Endothelial cell of umbilical vein (primary cell): ENCODE data around the gene FAM3B. TPM values are rescaled to one million over a fixed set of nuclear protein-coding genes. Genes with fewer than 3 reads are reported as not detected.

Experiments used
- BruUV-seq: library from RNA; stranded (reverse); fragments of 400-500 nt; replicated peaks from 2 replicates; lab custom pipeline; 2021; lab: Mats Ljungman, UMichigan
- CTCF ChIA-PET: fragments of 300-600, 350-600 bp; sonication (Branson Sonifier 250); formaldehyde crosslinking; loops from one replicate; lab custom pipeline; 2021; ENCODE audit warnings: antibody characterized with exemption, inconsistent platforms; lab: Charles Lee
- POLR2A ChIA-PET: fragments of 300-600, 350-600 bp; sonication (Branson Sonifier 250); formaldehyde crosslinking; loops from one replicate; lab custom pipeline; 2021; ENCODE audit warnings: antibody characterized with exemption, inconsistent platforms; lab: Charles Lee
- DNase-seq: peaks from one replicate; pipeline ENCODE4 v3.0.0-alpha.2; 2011; ENCODE audit warnings: low read depth, low spot score
- FAIRE-seq: peaks from 2 replicates; lab custom pipeline; 2011; peaks lifted over from hg19 to GRCh38; lab: Jason Lieb, UNC
- H2AFZ ChIP-seq: 2 replicates; pipeline ENCODE4 v1.6.0; 2012; ENCODE audit warnings: low read depth, low read length, control low read depth, inconsistent platforms
- H3K27ac ChIP-seq: 2 replicates; pipeline ENCODE4 v1.5.1; 2011; ENCODE audit warnings: low read depth, mild to moderate bottlenecking, control low read depth, low read length, moderate library complexity; ENCODE audit not compliant: insufficient read depth
- H3K27me3 ChIP-seq, 2 experiments: 2 replicates each; pipeline versions ENCODE4 v1.6.0 to v1.6.1; 2011; ENCODE audit warnings: low read length in 2 of 2, mixed read lengths in 1 of 2; ENCODE audit not compliant: control insufficient read depth in 2 of 2, insufficient read depth in 2 of 2
- H3K36me3 ChIP-seq, 2 experiments: 2 replicates in 1 of 2; 3 replicates in 1 of 2; pipeline ENCODE4 v1.5.1; 2011; ENCODE audit warnings: low read length in 2 of 2, mild to moderate bottlenecking in 1 of 2, moderate library complexity in 1 of 2; ENCODE audit not compliant: control insufficient read depth in 2 of 2, insufficient read depth in 2 of 2; ENCODE audit errors: extremely low read depth in 1 of 2
- H3K4me1 ChIP-seq: 3 replicates; pipeline ENCODE4 v1.5.1; 2011; ENCODE audit warnings: mild to moderate bottlenecking, low read length; ENCODE audit not compliant: control insufficient read depth, insufficient read depth; ENCODE audit errors: extremely low read depth
- H3K4me2 ChIP-seq: 2 replicates; pipeline ENCODE4 v1.6.1; 2011; ENCODE audit warnings: low read length, control low read depth, mixed read lengths; ENCODE audit not compliant: insufficient read depth
- H3K4me3 ChIP-seq, 3 experiments: fragments of 200-600 bp in 1 of 3; sonication (generic), shearing (Covaris generic) in 1 of 3; replicated peaks in 1 of 3; 2 replicates each; pipeline ENCODE4 v1.5.1; 2011 to 2016; ENCODE audit warnings: control low read depth in 3 of 3, low read length in 3 of 3, mild to moderate bottlenecking in 2 of 3, inconsistent platforms in 1 of 3, low read depth in 1 of 3, moderate library complexity in 1 of 3; ENCODE audit not compliant: insufficient read depth in 1 of 3
- H3K79me2 ChIP-seq: 2 replicates; pipeline ENCODE4 v1.6.0; 2012; ENCODE audit warnings: low read length, inconsistent platforms; ENCODE audit not compliant: control insufficient read depth, insufficient read depth
- H3K9ac ChIP-seq: replicated peaks from 2 replicates; pipeline ENCODE3; 2011; ENCODE audit warnings: low read length, control low read depth; ENCODE audit not compliant: insufficient read depth; ENCODE audit errors: extremely low read depth
- H3K9me1 ChIP-seq: replicated peaks from 3 replicates; pipeline ENCODE4 v1.6.0; 2011; ENCODE audit warnings: mild to moderate bottlenecking, low read length; ENCODE audit not compliant: control insufficient read depth, insufficient read depth; ENCODE audit errors: extremely low read depth
- H3K9me3 ChIP-seq: replicated peaks from 2 replicates; pipeline ENCODE4 v1.5.1; 2012; ENCODE audit warnings: low read length, inconsistent platforms; ENCODE audit not compliant: control insufficient read depth, insufficient read depth
- H4K20me1 ChIP-seq: replicated peaks from 2 replicates; pipeline ENCODE3; 2011; ENCODE audit warnings: mild to moderate bottlenecking, low read length; ENCODE audit not compliant: control insufficient read depth, insufficient read depth; ENCODE audit errors: extremely low read depth
- CTCF ChIP-seq, 2 donors: IDR thresholded peaks; 1 replicate in 1 of 2; 2 replicates in 1 of 2; pipeline ENCODE4 v1.5.1; 2011; ENCODE audit warnings: low read length in 2 of 2, mild to moderate bottlenecking in 2 of 2, moderate library complexity in 2 of 2, control low read depth in 1 of 2, inconsistent platforms in 1 of 2, low read depth in 1 of 2; ENCODE audit not compliant: insufficient read depth in 1 of 2; ENCODE audit errors: extremely low read depth in 1 of 2
- EZH2 ChIP-seq: IDR thresholded peaks from 2 replicates; pipeline ENCODE4 v1.6.1; 2012; ENCODE audit warnings: borderline replicate concordance, low read depth, mild to moderate bottlenecking, moderate library complexity, low read length, inconsistent platforms; ENCODE audit not compliant: severe bottlenecking
- FOS ChIP-seq: IDR thresholded peaks from 2 replicates; pipeline ENCODE4 v1.6.1; 2011; ENCODE audit warnings: mild to moderate bottlenecking, low read length, moderate library complexity, borderline replicate concordance; ENCODE audit not compliant: insufficient read depth
- GATA2 ChIP-seq: IDR thresholded peaks from 2 replicates; pipeline ENCODE4 v1.7.0; 2011; ENCODE audit warnings: low read depth, mild to moderate bottlenecking, moderate library complexity, mixed read lengths, low read length; ENCODE audit not compliant: insufficient read length, insufficient read depth
- JUN ChIP-seq: IDR thresholded peaks from 2 replicates; pipeline ENCODE4 v1.6.1; 2011; ENCODE audit warnings: borderline replicate concordance, low read depth; ENCODE audit not compliant: insufficient read length, insufficient read depth
- MYC ChIP-seq: IDR thresholded peaks from one replicate; pipeline ENCODE4 v1.6.1; 2011; ENCODE audit warnings: mild to moderate bottlenecking, low read depth, low read length
- POLR2A ChIP-seq: IDR thresholded peaks from 2 replicates; pipeline ENCODE4 v1.6.1; 2012; ENCODE audit warnings: low read depth, mild to moderate bottlenecking, control low read depth, low read length
- POLR2AphosphoS5 ChIP-seq: IDR thresholded peaks from 2 replicates; pipeline ENCODE4 v1.6.1; 2012; ENCODE audit warnings: low read depth, mild to moderate bottlenecking, control low read depth, low read length, moderate library complexity; ENCODE audit not compliant: insufficient read depth
- dilution Hi-C: fragments of 300-500 bp; cut with MboI; formaldehyde crosslinking; loops from one replicate; pipeline ENCODE4 v1.15.0; 2019; ENCODE audit warnings: low sequenced_read_pairs; ENCODE audit not compliant: extremely low pct_ligation_motif_present
- intact Hi-C: fragments of 100-400 bp; cut with micrococcal nuclease; formaldehyde crosslinking; loops from one replicate; pipeline ENCODE4 v1.10.0; 2022
- polyA plus RNA-seq, 4 experiments: library from polyadenylated mRNA; depleted of rRNA in 3 of 4; stranded (reverse) in 3 of 4; unstranded in 1 of 4; fragments of >200 nt; gene quantifications; 2 replicates each; pipeline versions ENCODE4 v1.2.1 to v1.2.3, GENCODE V29; 2011 to 2012; ENCODE audit warnings: missing spikeins in 1 of 4
- total RNA-seq: library from RNA; stranded (reverse); gene quantifications from 2 replicates; pipeline ENCODE4 v1.2.3, GENCODE V29; 2021
- TF ChIP-seq, protein P1 (sequence below): IDR thresholded peaks from 2 replicates; pipeline ENCODE4 v1.6.1; 2011; ENCODE audit not compliant: insufficient read depth, insufficient read length

FAM3B gene
- total and polyA plus RNA-seq, 2 donors (not counting 3 experiments of a cell fraction or from before 2014, with no cell fraction given): not detected

- H3K4me3 ChIP-seq: no peak overlapping the region
- H3K9me3 ChIP-seq: no peaks in the 10 kb centered on the region
- H3K79me2 ChIP-seq: no peaks in the 10 kb centered on the region
- H4K20me1 ChIP-seq: no peaks in the 10 kb centered on the region
- no peak for TF ChIP-seq JUN
- no peak for TF ChIP-seq MYC
- TF ChIP-seq CTCF (IDR thresholded peaks at IDR 0.05; ENCODE audit: extremely low read depth in 1 of 2, insufficient read depth in 1 of 2, low read depth in 1 of 2, low read length in 2 of 2): no peak
- TF ChIP-seq, protein P1, sequence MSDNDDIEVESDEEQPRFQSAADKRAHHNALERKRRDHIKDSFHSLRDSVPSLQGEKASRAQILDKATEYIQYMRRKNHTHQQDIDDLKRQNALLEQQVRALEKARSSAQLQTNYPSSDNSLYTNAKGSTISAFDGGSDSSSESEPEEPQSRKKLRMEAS: no peak
- no peak for TF ChIP-seq GATA2
- no peak for TF ChIP-seq POLR2A
- no peak for TF ChIP-seq POLR2AphosphoS5
- no peak for TF ChIP-seq FOS
- no peak for TF ChIP-seq EZH2
- no peak overlapping the region for H3K4me2 ChIP-seq
- DNase-seq (no peak), FAIRE-seq (no peak)
- dilution Hi-C loops: no loop called here
- H3K9me1 ChIP-seq: no peaks in the 10 kb centered on the region
- intact Hi-C loops: no loop called here
- no peak overlapping the region for H3K27ac ChIP-seq
- no TSS peak for BruUV-seq
- no peaks in the 10 kb centered on the region for H3K36me3 ChIP-seq
- ChIA-PET POLR2A (no interaction called here), CTCF (no interaction called here)
- H3K4me1 ChIP-seq: no peaks in the 10 kb centered on the region
- no peak overlapping the region for H2AFZ ChIP-seq
- no peaks in the 10 kb centered on the region for H3K27me3 ChIP-seq
- no peak overlapping the region for H3K9ac ChIP-seq
Observed at GRCh38 chr21:41337515-41337914, 20.9 kb downstream of the FAM3B start.
